ENCODE data around the gene FBXW10. TPM values are rescaled to one million over a fixed set of nuclear protein-coding genes. Genes with fewer than 3 reads are reported as not detected.
"Not testable (repeated sequence)": the region's sequence is repeated elsewhere in the genome, so short reads cannot be mapped to it uniquely, and the experiment has no call there.

The FBXW10 gene
- total RNA-seq, 1 donor from 2014 or later = 0.22 TPM

- DNase-seq (ENCODE audit: extremely low spot score, unreplicated experiment); H3K9me3 Mint-ChIP-seq; H3K27me3 Mint-ChIP-seq; H3K4me1 Mint-ChIP-seq (ENCODE audit: unreplicated experiment); H3K4me3 Mint-ChIP-seq; H3K27ac Mint-ChIP-seq; H3K36me3 Mint-ChIP-seq: not testable (repeated sequence)
- TF ChIP-seq CTCF (conservative IDR thresholded peaks at IDR 0.05) = peak; percentile 81
Observed at GRCh38 chr17:18816489-18817371, 72.9 kb downstream of the FBXW10 start.

GRCh38 chr17:18821430-18821829 is 77.6 kb downstream of the FBXW10 start:
- not testable (repeated sequence) for H3K9me3 Mint-ChIP-seq; H3K4me3 Mint-ChIP-seq; H3K27ac Mint-ChIP-seq; H3K27me3 Mint-ChIP-seq; DNase-seq (ENCODE audit: extremely low spot score, unreplicated experiment); H3K36me3 Mint-ChIP-seq; H3K4me1 Mint-ChIP-seq (ENCODE audit: unreplicated experiment)

GRCh38 chr17:18827613-18828012 is 83.8 kb downstream of the FBXW10 start:
- not testable (repeated sequence) for H3K27ac Mint-ChIP-seq; H3K27me3 Mint-ChIP-seq; H3K4me3 Mint-ChIP-seq; DNase-seq (ENCODE audit: extremely low spot score, unreplicated experiment); H3K9me3 Mint-ChIP-seq; H3K4me1 Mint-ChIP-seq (ENCODE audit: unreplicated experiment); H3K36me3 Mint-ChIP-seq

Other genes with a start within 250 kb of the FBXW10 start
- not detected in 2 replicates for gene TBC1D28, start 99.7 kb upstream of the FBXW10 start, total RNA-seq (ENCODE audit: low replicate concordance)
- gene FOXO3B, start 61.7 kb upstream of the FBXW10 start, total RNA-seq (ENCODE audit: low replicate concordance) = 5.6 and 15.1 TPM in 2 replicates
- 36.4 and 47.7 TPM in 2 replicates for gene TVP23B, start 37.1 kb downstream of the FBXW10 start, total RNA-seq (ENCODE audit: low replicate concordance)
- gene PRPSAP2, start 114.1 kb downstream of the FBXW10 start, total RNA-seq (ENCODE audit: low replicate concordance) = 37.0 and 50.7 TPM in 2 replicates
- 0.19 TPM in 1 of 2 replicates, not detected in the other for gene SLC5A10, start 208.1 kb downstream of the FBXW10 start, total RNA-seq (ENCODE audit: low replicate concordance)

All from type B pancreatic cell (in vitro differentiated cells).